BJ (cell line): ENCODE data around the gene ODAD4. TPM values are rescaled to one million over a fixed set of nuclear protein-coding genes. Genes with fewer than 3 reads are reported as not detected.

Experiments
- CTCF ChIA-PET: fragments of 350-600 bp; formaldehyde crosslinking; extraction: SDS; loops from one replicate; lab custom pipeline; 2021; ENCODE audit warnings: antibody characterized with exemption, inconsistent platforms; lab: Yijun Ruan, JAX
- POLR2A ChIA-PET: fragments of 300-600 bp; sonication (Branson Sonifier 250); formaldehyde crosslinking; extraction: SDS; loops from one replicate; lab custom pipeline; 2021; ENCODE audit warnings: antibody characterized with exemption; lab: Charles Lee
- DNase-seq: peaks from one replicate; pipeline ENCODE4 v3.0.0-alpha.2; 2011; ENCODE audit warnings: low read depth
- H3K27me3 ChIP-seq: 2 replicates; pipeline ENCODE4 v1.6.0; 2011; ENCODE audit warnings: low read length; ENCODE audit not compliant: control insufficient read depth, insufficient read depth
- H3K36me3 ChIP-seq: 2 replicates; pipeline ENCODE4 v1.5.1; 2011; ENCODE audit warnings: low read length; ENCODE audit not compliant: control insufficient read depth, insufficient read depth
- H3K4me3 ChIP-seq: 2 replicates; pipeline ENCODE4 v1.5.1; 2011; ENCODE audit warnings: low read depth, mild to moderate bottlenecking, control low read depth, low read length
- polyA plus RNA-seq: library from polyadenylated mRNA; depleted of rRNA; stranded (reverse); fragments of >200 nt; gene quantifications from 2 replicates; pipeline ENCODE4 v1.2.3, GENCODE V29; 2011
- TF ChIP-seq, protein P1 (sequence below): IDR thresholded peaks from 2 replicates; pipeline ENCODE4 v1.5.1; 2011; ENCODE audit warnings: low read depth, mild to moderate bottlenecking, control low read depth, inconsistent platforms, low read length, moderate library complexity; ENCODE audit not compliant: insufficient read depth

ODAD4 gene
- polyA plus RNA-seq, 1 experiment: 0.92 TPM

DNA sequence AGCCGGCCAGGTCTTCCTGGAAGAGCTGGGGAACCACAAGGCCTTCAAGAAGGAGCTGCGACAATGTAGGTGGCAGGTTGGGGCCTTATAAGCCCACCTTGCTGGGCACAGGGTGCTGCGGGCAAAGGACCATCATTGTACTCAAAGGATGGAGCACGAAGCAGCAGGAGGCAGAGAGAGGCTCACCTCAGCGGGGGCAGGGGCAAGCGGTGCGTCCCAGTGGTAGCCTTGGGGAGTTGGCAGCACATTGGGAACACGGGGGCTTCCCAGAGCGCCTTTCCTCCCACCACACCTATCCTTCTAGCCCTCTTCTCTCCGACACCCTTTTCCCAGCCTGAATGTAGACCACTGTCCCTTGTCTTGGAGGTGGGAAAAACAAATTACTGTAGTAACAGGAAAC lies 38.3 kb downstream of the ODAD4 start:
- TF ChIP-seq, protein P1, sequence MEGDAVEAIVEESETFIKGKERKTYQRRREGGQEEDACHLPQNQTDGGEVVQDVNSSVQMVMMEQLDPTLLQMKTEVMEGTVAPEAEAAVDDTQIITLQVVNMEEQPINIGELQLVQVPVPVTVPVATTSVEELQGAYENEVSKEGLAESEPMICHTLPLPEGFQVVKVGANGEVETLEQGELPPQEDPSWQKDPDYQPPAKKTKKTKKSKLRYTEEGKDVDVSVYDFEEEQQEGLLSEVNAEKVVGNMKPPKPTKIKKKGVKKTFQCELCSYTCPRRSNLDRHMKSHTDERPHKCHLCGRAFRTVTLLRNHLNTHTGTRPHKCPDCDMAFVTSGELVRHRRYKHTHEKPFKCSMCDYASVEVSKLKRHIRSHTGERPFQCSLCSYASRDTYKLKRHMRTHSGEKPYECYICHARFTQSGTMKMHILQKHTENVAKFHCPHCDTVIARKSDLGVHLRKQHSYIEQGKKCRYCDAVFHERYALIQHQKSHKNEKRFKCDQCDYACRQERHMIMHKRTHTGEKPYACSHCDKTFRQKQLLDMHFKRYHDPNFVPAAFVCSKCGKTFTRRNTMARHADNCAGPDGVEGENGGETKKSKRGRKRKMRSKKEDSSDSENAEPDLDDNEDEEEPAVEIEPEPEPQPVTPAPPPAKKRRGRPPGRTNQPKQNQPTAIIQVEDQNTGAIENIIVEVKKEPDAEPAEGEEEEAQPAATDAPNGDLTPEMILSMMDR: no peak
- POLR2A ChIA-PET: no interaction called here
- H3K36me3 ChIP-seq: peaks cover 29% of the 10 kb centered on the region
- DNase-seq: no peak
- no peaks in the 10 kb centered on the region for H3K27me3 ChIP-seq
- CTCF ChIA-PET: interaction anchor here (7.1 kb wide), 1 partner anchor 49 kb away, joined by 59 read pairs; the partner anchor contains the start of genes DNAJC7 and NKIRAS2
- no peak overlapping the region for H3K4me3 ChIP-seq

DNA sequence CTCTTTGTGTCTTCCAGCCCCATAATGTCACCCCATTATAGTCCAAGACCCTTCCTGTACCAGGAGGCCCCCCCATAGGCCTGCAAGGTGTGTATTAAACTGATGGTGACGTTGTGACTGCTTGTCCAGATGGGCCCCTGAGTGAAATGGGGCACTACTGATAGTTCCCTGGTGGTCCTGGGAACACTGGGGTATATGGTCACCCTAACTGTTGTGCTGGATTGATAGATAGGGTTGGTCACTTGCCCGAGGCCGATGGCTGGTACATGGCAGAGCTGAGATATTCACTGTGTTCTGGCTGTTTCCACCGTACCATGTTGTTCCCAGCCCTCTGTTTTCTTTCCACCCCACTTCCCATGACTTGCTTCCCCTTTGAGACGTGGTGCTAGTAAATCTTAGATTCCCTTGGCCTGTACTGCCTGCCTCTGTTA lies 40.5 kb downstream of the ODAD4 start:
- ChIA-PET CTCF (no interaction called here), POLR2A (no interaction called here)
- no peaks in the 10 kb centered on the region for H3K27me3 ChIP-seq
- H3K4me3 ChIP-seq: no peak overlapping the region
- TF ChIP-seq, protein P1: no peak
- peaks cover 46% of the 10 kb centered on the region for H3K36me3 ChIP-seq
- DNase-seq: no peak

DNA sequence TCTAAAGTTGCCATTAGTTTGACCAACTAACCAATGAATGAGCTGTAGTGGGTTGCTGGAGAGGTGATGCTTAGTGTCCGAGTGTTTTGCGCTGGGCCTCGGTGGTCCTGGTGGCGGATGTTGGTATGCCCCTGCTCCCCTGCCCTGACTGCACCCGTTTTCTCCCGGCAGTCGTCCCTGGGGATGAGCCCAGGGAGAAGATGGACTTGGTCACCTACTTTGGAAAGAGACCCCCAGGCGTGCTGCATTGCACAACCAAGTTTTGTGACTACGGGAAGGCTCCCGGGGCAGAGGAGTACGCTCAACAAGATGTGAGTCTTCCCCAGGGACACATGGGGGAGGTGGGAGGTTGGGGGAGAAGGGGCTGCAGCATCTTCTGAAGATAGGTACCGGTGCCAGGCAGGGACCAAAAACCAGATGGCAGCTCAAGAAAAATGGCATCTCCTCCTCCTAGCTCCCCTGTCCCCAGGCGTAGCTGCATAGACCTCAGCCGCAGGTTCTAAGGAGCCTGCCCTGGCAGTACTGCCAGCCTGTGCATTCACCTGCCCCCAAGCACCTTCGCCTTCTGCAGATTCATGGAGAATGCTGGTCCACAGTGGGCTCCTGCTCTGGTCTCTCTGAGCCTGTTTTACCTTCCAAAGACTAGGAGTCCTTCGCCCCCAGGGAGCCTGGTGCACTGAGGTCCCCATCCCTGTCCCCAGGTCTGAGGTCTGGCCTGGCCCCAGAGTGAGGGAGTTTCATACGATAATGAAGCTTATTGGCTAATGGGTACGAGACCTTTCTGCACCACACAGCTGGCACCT lies 41.5 kb downstream of the ODAD4 start:
- ChIA-PET POLR2A (no interaction called here), CTCF (no interaction called here)
- TF ChIP-seq, protein P1: no peak
- no peak overlapping the region for H3K4me3 ChIP-seq
- H3K36me3 ChIP-seq: peaks cover 52% of the 10 kb centered on the region
- H3K27me3 ChIP-seq: no peaks in the 10 kb centered on the region
- no peak for DNase-seq

DNA sequence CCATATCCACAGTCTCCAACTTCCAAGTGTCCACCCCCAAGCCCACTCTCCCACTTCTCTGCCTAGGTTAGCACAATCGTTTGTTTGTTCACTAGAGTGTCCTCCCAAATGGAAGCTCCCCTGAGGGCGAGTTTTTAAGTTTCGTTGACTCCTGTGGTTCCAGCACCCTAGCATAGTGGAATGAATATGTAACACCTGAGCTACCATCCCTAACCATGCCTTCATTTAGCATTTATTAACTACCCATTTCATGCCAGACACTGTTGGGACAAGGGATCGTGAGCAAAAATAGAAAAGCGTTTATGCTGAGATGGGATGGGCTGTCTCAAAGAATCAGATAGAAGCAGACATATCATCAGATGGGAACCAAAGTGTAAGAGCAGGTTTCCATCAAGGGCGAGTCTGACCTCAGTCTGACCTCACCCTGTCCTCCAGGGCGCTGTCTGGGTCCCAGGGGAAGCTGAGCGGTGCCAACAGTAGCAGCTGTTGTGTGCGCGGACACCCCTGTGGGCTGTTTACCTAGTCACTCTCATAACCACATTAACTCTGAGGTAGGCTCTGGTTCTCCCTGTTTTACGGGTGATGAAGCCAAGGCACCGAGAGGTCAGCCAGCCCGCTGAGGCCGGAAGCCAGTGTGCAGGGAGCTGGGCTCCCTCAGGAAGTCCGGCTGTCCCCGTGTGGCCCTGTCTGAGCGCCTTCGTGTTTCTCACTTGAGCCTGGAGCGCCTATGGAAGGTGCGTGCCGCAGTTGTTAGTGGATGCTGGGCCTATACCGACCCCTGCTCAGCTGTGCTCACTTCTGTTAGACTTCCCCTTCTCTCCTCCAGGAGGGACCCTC lies 42.4 kb downstream of the ODAD4 start:
- ChIA-PET POLR2A (no interaction called here), CTCF (interaction anchor here (0.5 to 0.9 kb wide), 4 partner anchors 8 to 558 kb away, joined by 3 read pairs; partner anchors contain the start of gene NKIRAS2)
- no peak for DNase-seq
- H3K36me3 ChIP-seq: peaks cover 56% of the 10 kb centered on the region
- TF ChIP-seq, protein P1: no peak
- H3K4me3 ChIP-seq: no peak overlapping the region
- no peaks in the 10 kb centered on the region for H3K27me3 ChIP-seq

DNA sequence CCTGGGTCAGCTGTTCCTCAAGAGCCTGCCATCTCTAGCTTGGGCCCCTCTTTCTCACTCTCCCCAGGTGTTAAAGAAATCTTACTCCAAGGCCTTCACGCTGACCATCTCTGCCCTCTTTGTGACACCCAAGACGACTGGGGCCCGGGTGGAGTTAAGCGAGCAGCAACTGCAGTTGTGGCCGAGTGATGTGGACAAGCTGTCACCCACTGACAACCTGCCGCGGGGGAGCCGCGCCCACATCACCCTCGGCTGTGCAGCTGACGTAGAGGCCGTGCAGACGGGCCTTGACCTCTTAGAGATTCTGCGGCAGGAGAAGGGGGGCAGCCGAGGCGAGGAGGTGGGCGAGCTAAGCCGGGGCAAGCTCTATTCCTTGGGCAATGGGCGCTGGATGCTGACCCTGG lies 43.0 kb downstream of the ODAD4 start:
- DNase-seq: no peak
- H3K36me3 ChIP-seq: peaks cover 58% of the 10 kb centered on the region

More for the DNA sequence above, 43.0 kb downstream of the ODAD4 start:
- ChIA-PET POLR2A (no interaction called here), CTCF (interaction anchor here (0.6 to 0.9 kb wide), 2 partner anchors 14 to 47 kb away, joined by 3 read pairs; partner anchors contain the start of gene NKIRAS2)
- TF ChIP-seq, protein P1: no peak
- Histone ChIP-seq H3K27me3 (no peaks in the 10 kb centered on the region), H3K4me3 (no peak overlapping the region)
